Stimulated activated CD4-positive, alpha-beta T cell treated with anti-CD3 and anti-CD28 coated beads, Interleukin-1b, Interleukin-23, amount 100 ng/mL, for 4 hours (primary cell): ENCODE results near the gene OR52W1.
"Not testable (repeated sequence)": the region's sequence is repeated elsewhere in the genome, so short reads cannot be mapped to it uniquely, and the experiment has no call there.

Experiments used
- DNase-seq, 2 donors: peaks; one replicate each; pipeline ENCODE4 v3.0.0-alpha.2; 2020; ENCODE audit warnings: low read depth in 2 of 2

Gene OR52W1

DNA sequence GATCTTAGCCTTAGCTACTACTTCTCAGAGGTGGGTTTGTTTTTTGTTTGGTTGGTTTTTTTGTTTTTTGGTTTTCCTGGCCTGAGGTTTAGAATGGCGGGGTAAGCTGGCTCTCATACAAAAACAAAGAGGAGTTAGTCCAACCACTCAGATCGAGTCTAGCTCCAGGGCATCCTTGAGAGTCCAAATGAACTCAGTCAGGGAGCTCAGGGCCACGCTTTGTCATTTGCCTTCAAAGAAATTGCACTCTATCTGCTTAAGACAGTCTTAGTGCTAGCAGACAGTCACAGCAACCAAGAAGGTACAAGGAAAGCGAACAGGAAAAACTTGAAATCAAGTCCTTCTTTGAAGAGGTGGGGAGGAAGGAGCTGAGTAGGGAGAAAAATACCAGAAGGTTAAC is 17.5 kb downstream of the OR52W1 start:
- no peak for DNase-seq

DNA sequence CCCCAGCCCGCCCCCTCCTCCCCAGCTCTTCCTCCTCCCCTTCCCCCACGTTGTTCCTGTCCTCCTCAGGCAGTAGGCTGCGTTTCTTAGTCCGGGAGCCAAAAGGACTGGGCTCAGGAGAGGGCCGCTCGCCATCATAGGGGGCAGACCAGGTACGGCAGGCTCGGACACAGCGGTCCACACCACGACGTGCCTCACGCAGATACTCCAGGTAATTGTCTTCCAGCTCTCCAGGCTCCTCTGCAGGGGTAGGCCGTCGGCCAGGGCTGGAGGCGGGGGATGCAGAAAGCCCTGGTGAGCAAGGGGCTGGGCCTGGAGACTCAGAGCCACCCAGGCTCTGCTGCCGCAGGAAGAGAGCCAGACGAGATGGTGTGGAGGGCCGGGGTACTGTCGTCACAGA is 18.7 kb downstream of the OR52W1 start:
- no peak for DNase-seq

DNA sequence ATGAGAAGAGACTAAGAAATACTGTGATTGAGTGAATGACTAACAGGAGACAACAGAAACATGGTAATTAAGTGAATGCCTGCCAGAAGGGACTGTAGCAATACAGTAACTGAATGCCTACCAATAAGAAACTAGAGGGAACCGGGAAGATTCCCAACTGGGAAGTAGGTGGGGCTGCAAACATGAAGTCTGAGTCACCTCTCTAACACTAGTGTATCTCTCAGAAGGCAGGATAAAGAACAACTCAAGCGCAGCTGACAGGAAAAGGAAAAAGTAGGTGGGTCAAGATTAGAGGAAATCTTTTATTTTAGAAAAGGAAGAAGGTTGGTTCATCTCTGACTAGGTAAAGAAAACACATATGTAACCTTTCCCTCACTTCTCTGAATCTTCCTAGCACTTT is 20.3 kb downstream of the OR52W1 start:
- no peak for DNase-seq

DNA sequence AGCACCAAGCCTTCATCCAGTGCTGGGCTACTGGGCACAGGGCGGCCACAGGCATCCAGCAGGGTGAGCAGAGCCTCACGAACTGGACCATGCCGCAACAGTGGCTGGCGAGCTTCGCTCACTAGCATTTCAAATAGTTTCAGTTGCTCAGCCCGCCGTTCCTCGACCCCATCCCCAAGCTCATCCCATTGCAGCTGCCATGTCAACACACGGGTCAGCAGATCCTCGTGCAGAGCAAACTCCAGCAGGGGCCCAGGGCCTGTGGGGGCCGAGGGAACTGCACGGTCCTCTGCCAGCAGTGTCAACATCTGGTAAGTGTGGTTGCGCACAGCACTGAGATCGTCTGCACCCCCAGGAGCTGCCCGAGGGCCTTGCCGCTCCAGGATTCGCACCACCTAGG is 24.8 kb downstream of the OR52W1 start:
- no peak for DNase-seq

DNA sequence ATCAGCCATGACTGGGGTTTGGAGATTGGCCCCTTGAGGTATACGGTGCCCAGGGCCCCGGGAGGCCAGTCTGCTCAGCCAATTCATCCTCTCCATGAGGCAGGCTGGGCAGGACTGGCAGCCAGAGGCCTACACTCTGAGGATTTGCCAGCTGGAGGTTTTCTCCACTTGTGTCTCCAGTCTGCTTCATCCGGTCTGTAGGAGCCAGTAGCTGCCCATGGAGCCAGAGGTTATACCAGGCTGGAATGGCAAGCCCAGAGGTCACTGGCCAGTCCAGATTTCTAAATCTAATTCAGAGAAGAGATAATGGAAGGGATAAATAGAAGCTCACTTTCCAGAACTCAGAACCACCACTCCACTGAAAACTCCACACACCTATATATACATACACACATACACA is 25.4 kb downstream of the OR52W1 start:
- no peak for DNase-seq

DNA sequence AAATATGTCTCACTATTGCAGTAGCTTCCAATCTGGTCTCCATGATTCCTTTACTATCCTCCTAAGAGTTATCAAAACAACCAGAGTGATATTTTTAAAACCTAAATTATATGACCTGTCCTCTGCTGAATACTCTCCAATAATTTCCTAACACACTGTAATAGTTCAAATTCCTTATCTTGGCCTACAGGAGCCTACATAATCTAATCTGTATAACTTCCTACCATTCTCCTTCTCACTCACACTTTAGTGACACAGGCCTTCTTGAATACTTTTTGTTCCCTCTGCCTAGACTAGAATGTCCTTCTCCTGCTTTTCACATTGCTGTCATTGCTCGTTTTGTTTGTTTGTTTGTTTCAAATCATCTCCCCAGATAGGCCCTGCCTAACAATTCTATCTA is 26.0 kb downstream of the OR52W1 start:
- DNase-seq: no peak

DNA sequence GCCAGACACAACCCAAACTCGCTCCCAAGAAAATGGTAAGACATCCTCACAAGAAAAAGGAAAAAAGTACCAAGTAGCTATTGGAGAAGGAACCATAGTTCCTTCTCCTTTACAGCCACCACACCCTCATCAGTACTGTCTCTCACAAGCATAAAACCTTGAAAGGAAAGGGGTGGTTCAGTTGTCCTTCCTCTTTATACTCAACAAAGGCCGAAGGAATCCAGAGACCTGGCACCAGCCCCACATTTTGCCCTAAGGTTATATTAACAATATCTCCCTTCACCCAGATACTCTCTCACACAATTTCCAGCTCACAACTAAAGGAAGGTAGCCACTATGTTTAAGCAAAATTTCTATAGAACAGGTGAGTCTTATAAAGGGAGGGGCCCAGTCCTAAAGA is 26.9 kb downstream of the OR52W1 start:
- no peak for DNase-seq

DNA sequence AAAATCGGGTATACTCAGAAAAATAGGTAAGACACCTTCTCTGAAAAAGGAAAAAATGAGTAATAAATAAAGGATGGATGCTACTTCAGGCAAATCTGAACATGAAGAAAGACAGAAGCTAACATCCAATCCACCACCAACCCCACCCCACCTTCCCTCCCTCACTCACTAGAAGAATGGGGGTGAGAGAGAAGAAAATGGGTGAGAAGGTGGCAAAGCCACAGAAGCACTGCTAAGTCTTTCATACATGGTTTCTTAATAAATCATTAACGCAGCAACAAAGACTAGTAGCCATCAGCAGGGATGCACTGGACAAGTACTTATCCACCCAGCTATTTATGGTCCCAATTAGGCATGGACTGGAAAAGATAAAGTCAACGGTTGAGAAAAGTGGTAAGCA is 29.5 kb downstream of the OR52W1 start:
- no peak for DNase-seq

DNA sequence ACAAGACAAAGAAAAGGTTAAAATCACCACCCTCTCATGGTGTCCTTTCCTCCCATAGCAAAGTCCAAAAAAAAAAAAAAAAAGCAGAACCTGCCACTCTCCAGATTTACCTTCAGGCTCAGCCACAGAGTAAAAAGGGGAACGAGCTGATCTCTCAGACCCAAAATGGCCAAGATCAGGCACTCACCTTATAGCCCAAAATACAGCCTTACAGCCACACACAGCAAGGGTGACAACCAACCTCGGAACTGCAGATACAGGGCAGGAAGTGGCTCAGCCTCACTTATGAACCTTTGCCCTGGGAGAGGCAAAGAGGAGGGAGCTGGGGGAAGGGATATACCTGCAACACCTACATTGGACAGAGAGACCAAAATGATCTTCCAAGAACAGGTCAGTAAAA is 30.9 kb downstream of the OR52W1 start:
- no peak for DNase-seq

DNA sequence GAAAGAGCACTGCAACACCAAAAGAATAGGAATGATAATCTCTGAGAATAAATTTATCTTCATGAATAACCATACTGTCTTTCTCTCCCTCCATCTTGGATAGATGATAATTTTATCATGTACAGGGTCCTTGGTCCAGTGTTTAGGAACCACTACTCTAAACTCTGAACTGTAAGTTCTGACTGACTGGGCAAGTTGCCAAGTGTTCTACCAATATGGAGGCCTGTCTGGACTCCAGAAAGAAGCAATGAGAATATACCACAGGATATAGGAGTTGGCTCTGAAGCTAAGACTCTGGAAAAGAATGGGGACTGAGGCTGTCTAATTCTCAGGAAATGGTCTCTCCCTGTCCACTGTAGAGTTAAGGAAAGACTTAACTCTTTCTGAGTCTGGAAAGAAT is 33.9 kb downstream of the OR52W1 start:
- no peak for DNase-seq

DNA sequence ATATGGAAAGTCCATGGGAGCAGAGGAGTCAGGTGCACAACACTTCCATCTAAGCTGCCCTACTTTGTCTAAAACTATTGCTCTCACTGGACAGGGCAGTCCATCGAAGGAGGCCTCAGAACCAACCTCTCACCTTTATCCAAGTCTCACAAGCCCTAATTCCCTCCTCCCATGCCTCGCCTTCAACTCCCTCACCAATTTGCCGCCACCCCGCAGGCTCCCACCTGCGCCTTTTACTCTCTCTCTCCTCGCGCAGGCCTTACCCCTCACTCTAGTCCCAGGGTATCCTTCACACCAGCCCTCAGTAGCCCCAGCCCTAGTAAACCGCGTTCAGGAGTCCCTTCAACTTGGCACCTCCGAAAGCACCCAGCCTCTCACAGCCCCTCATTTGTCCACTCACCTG is 35.0 kb downstream of the OR52W1 start:
- DNase-seq: no peak

DNA sequence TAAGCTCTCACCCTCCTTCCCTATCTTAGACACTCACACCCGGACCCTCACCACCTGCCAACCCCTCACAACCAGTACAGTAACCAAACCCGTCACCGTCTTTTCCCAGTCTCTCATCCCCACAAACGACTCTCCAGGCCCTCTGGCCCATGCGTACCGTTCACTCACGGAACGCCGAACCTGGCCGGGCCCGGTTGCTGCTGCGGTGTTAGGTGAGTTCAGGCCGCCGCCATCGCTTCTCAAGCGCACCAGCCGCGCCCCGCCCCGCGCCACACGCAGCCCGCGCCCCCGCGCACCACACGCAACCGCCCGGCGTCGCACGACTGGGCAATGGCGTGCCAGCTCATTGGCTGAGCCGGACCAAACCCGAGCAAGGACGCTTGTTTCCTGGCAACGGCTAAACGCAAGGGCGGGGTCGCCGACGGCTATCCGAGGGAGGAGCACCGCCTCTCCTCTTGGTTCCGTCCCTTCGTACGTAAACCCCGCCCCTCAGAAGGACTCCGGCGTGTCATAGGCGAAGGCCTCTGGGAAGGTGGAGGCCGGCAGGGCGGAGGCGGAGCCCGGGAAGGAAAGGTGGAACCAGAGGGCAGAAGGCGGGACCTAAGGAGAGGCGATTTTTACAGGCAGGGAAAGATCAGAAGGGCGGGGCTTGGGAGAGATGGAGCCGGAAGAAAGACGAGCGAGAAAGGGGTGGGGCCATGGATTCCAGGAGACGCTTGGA is 35.5 kb downstream of the OR52W1 start, which contains the start of gene FHIP1B:
Gene FHIP1B (minus strand): TSS at position 250 of the 721 bp plus-strand sequence. CDS start 10,120 bp downstream, outside the sequence.
- peak; percentile 94 to 95 for DNase-seq

DNA sequence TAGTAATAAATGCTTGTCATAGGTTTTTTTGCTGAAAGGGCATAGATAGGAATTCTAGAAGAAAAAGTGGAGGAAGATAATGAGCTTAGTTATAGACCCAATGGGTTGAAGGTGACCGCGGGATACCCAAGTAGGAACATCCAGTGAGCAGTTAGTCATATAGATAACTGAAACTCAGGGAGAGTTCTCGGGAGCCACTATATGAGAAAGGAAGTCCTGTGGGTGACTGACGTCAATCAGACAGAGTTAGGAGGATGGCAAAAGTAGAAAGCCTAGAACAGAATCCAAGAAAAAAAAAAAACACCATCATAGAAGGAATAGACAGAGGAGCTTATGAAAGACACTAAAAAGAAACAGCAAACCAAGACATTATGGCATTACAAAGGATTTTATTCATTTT is 38.2 kb downstream of the OR52W1 start:
- DNase-seq: no peak

DNA sequence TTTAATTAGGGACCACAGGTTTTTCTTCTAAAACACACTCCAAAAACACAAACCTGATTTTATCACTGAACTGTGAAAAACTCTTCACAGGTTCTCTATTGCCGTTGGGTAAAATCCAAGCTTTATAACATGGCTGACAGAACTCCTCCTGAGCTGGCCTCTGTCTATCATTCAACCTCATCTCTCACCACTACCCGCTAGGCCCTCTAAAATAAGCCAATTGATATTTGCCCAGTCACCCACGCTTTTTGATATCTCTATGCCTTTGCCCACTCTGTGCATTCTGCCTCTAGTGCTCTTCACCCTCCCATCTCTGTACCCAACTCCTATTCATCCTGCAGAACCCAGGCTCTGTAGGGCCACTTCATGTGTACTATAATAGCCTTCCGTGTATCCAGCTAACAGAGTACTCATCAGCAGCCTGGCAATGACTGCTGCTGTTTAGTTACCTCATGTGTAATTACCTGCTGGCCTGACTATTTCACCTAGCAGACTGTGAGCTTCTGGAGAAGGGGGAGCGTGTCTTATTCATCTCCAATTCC is 38.8 kb downstream of the OR52W1 start:
- no peak for DNase-seq

DNA sequence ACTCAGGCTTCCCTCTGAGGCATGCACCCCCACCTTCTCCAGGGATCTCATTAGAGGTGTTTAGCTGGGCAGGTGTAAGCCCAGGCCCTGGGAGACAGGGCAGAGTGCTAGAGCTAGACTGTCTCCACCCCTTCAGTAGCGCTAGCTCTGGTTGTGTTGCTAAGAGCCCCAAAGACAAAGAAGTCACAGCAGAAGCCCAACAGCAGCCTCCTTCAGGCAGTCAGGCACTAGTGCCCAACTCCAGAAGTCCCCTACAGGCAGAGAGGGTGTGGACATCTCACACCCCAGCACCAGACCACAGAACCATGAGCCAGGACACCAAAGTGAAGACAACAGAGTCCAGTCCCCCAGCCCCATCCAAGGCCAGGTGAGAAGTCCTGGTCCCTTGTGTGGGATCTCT is 39.9 kb downstream of the OR52W1 start, which contains the start of gene CNGA4:
Gene CNGA4 (plus strand): TSS at position 188 of the 400 bp plus-strand sequence. CDS start 118 bp downstream, at position 306.
- DNase-seq: no peak

DNA sequence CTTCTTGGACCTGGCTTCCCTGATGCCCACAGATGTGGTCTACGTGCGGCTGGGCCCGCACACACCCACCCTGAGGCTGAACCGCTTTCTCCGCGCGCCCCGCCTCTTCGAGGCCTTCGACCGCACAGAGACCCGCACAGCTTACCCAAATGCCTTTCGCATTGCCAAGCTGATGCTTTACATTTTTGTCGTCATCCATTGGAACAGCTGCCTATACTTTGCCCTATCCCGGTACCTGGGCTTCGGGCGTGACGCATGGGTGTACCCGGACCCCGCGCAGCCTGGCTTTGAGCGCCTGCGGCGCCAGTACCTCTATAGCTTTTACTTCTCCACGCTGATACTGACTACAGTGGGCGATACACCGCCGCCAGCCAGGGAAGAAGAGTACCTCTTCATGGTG is 41.1 kb downstream of the OR52W1 start:
- DNase-seq: no peak

DNA sequence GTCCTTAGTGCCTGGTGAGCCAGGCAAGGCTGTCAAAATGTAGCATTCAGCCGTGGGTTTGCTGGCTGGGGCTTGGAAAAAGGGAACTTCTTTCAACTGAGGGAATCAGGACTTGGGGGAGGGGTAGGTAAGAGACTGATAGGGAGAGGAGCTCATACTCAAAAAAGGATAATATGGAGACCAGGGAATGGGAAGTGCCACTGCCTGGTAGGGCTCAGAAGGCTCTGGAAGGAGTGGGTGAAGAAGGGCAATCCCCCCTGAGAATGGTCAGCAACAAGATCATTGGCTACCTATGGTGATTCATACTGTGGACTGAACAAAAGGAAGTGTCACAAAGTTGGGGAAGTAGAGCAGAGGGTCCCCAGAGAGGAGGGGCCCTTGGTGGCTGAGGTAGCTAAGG is 41.8 kb downstream of the OR52W1 start:
- DNase-seq: no peak

DNA sequence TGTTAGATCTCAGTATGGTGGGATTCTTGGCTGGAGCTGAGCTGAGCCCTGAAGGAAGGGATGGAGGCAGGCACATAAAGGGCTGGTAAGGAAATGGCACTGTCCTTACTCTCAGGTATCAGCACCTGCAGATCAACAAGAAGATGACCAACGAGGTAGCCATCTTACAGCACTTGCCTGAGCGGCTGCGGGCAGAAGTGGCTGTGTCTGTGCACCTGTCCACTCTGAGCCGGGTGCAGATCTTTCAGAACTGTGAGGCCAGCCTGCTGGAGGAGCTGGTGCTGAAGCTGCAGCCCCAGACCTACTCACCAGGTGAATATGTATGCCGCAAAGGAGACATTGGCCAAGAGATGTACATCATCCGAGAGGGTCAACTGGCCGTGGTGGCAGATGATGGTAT is 42.3 kb downstream of the OR52W1 start:
- no peak for DNase-seq

DNA sequence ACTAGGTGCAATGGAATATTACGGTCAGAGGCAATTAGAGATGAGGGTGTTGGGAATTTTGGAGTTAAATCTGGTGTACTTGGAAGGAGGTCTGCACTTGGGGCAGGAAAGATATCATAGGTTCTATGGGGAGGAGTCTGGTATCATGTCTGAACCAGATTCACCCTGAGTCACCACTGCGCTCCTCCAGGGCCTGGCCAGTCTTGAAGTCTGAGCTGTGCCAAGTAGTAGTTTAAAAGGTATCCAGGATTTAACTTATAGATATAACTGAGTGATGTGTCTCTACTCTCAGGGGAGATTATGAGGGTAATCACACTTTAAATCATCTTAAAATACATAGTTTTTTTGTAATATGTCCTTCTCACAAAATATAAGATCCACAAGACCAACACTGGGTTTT is 46.5 kb downstream of the OR52W1 start:
- no peak for DNase-seq

DNA sequence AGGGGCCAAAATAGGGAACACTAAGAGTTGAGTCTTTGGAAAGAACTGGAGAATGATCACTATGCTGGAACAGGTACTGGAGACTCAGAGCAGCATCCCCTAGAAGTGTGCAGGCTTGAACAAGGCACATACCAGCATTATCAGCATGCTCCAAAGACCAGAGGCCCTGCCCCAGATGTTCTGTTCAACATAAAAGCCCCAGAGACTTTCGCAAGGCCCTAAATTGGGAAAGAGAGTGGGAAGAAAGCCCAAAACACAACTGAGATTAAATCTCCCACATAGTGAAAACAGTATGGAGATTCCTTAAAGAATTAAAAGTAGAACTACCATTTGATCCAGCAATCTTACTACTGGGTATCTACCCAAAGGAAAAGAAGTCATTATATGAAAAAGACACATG is 49.2 kb downstream of the OR52W1 start:
- no peak for DNase-seq

DNA sequence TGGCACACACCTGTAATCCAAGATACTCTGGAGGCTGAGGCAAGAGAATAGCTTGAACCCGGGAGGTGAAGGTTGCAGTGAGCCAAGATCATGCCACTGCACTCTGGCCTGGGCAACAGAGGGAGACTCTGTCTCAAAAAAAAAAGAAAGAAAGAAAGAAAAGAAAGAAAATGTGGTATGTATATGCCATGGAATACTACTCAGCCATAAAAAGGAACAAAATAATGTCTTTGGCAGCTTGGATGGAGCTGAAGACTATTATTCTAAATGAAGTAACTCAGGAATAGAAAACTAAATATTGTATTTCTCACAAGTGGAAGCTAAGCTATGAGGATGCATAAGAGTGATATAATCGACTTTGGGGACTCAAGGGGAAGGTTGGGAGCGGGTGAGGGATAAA is 49.9 kb downstream of the OR52W1 start:
- not testable (repeated sequence) for DNase-seq
